Fibroblast of lung (primary cell): ENCODE results near the gene USP13.

ENCODE experiments used
- CTCF ChIP-seq, 2 donors: IDR thresholded peaks in 1 of 2; conservative IDR thresholded peaks in 1 of 2; 1 replicate in 1 of 2; 2 replicates in 1 of 2; pipeline ENCODE4 v1.5.1; 2011 to 2012; ENCODE audit warnings: low read length in 2 of 2, control low read depth in 1 of 2, inconsistent platforms in 1 of 2, low read depth in 1 of 2, mild to moderate bottlenecking in 1 of 2
- EZH2 ChIP-seq: IDR thresholded peaks from 2 replicates; pipeline ENCODE4 v1.5.1; 2012; ENCODE audit warnings: low read length, control low read depth, mild to moderate bottlenecking; ENCODE audit errors: missing control alignments

- TF ChIP-seq CTCF (conservative IDR thresholded peaks at IDR 0.05 in 1 of 2, IDR thresholded peaks at IDR 0.05 in 1 of 2; ENCODE audit: low read depth in 1 of 2, low read length in 2 of 2) (no peak), EZH2 (no peak)
Measured at GRCh38 chr3:179720196-179720595, 67.4 kb downstream of the USP13 start.
